ENCODE results near the gene SLC1A2.

SLC1A2 gene

DNA sequence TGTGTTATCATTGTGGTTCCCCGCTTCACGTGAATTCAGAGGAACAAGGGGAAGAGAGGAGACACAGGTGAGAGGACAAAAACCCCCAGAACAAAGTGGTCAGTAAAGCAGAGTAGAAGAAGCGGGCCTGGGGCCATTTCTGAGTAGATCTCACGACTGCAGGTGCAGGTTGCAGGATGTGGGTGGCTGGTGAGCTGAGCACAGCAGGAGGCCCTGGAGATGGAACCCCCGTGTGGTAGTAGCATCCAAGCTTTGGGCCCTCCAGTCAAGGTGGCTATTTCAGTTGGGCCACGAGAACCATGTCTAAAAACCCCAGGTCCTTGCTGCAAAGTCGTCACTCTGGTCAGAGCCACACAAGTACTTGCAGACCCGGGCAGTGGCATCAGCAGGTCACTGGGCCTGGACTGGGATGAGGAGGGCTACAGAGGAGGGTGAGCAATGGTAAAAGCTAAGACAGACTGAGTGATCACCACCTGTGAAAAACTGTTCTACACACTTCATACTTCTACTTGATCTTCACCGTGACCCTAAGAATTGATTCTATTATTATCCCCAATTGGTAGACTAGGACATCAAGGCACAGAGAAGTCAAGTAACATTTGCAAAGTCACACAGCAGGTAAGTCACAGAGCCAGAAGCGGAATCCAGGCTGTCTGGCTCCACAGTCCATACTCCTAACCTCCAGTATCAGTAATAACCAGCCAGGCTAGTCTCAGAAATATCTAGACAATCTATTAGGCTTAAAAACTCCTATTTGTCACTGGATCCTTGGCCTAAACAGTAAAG, 43.8 kb downstream of the SLC1A2 start:
- no peak for DNase-seq

DNA sequence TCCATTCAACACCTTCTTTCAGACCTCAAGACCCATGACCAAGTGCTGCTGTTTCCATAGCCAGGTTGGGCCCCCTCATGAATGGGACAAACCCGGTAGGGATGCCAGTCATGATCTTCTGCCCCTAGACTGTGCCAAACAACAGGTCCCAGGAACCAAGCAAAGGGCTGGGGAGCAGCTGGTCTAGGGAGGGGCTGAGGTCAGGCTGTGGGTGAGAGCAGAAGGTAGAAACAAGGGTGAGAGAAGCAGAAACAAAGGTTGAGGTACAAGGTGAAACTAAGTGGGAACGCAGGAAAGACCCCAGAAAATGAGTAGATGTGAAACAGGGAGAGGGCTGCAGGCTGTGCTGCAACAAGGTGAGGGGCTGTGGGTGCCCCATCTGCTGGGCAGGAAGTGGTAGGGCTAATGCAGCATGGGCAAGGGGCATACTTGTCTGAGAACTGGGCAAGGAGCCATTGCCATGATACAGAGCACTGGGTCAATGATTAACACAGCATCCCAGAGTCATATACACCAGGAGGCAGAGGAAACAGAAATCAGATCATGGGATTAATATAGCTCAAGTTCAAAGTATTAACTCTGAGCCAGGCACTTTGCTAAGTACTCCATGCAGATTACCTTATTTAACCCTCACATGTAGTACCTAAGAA, 45.9 kb downstream of the SLC1A2 start:
- no peak for DNase-seq

DNA sequence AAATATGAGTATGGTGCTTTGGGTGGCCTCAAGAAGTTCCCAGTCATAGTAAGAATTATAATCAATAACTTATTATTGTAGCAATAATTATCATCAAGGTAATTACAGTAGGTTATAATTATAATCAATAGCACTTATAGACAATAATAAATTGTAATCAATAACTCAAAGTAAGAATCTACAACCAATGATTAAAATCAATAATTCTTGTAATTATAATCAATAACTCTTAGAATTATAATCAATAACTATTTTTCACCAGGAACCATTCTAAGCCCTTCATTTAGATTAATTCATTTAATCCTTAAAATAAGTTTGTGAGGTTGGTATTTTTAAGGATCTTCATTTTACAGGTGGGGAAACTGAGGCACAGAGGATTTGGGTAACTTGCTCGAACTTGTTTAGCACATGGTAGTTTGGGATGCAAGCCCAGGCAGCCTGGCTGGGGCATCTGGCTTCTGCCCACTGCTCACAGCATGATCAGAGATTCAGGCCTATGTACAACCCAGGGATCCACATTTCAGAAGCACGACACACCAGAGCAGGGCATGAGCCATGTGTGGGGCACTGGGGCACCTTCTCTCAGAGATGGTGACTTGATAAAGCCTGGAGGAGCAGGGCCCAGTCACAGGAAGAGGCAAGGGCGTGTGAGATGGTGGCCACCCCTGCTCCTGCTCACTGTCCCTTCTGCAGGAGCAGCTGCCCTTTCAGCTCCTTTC, 46.6 kb downstream of the SLC1A2 start:
- no peak for DNase-seq

DNA sequence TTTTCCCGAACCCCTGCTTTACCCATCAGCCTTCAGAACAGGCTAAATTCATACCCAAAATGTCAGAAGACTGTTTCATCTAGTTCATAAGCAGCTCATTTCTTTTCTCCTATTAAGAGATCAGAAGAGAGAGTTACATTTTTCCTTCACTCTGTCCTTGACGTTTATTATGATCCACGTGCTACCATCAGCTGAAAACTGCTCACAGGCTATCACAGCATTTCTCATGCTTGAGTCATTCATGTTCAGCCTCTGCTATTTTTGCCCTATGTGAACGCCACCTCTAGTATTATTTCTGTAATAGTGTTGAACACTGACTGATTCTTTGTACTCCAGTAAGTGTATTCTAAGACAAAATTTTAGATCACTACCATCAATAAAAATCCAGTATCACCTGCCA, 51.9 kb downstream of the SLC1A2 start:
- no peak for DNase-seq

DNA sequence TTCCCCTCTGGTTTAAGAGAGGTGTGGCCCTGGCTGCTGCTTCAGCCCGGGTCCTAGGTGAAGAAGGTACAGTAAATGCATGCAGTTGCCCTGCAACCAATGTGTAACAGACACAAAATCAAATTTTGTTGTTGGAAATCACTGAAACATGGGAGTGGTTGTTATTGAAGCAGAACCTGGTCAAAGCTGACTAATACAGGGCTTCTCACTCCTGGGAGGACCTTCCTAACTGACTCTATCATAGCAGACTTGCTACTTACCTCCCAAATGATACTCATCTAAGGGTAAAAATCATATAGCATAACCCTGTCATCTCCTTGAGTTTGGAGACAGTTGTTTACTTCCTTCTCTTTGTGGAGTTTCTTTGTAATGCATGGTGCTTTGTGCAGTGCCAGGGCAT, 52.6 kb downstream of the SLC1A2 start:
- DNase-seq, result no peak

DNA sequence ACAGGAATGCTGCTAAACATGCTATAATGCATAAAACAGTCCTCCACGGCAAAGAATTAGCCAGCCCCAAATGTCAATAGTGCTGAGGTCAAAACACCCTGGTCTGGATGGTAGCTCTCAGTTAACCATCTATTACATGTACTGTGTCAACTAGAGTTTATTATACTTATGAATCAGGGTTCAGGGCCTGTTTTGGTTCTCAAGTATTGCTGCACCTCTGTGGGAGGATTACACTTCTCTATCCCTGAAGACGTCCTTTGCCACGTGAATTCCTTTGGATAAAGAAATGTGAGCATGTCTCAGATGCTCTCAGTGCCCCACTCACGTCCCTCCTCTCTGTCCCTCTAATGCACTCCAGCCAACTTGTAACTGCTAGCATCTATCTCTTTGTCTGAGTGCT, 53.4 kb downstream of the SLC1A2 start:
- no peak for DNase-seq

DNA sequence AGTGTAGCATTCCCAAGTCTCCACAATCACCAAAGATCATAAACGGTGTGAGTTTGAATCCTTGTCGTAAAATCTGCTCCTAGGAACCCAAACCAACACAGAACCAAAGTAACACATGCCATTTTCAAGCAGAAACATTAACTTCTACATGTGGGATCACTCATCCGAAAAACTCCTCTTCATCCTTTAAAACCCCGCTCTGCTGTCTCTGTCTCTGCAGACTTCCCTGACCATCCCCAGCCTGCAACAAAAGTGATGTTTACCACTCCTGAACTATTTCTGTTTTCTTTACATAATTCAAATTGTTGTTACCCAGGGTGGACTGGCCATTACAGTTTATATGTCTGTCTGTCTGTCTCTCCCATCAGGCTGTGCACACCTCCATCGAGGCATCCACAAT, 54.0 kb downstream of the SLC1A2 start:
- DNase-seq, result no peak

DNA sequence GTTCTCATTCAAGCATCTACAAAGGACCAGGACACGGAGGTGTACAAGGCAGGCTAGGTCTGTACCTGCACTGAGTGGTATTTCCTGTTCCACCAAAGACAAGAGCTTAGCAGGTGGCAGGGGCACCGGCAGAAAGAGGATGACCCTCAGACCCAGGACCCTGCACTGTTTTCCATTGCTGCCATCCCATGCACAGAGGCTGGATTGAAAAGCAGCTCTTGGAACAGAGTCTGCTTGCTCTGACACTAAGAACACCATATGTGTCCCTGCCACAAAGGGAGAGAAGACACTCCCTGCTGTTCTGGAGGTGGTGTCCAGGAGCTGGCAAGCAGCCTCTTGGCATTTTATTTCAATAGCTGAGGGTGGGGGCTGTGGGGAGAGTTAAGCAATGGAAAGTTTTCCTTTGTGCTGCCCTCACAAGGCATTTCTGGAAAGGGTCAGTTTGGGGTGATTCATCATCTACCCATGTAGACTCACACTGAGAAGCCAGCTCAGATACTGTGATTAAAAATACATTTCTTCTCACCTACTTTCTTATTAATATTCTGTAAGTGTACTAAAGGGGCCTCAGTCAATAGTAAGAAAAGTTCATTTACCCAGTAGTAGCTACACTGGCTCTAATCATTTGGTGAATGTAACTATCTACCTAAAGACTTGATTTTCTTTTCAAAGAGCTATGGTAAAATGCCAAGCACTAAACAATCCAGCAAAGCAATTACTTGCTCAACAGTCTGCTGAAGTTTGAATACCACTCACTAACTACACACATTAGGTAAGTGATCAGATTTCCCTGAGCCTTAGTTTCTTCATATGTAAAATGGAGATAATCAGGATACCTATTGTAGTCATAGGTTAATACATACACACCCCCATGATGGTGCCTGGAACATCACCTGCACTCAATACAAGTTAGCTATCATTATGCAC, 55.2 kb downstream of the SLC1A2 start:
- no peak for DNase-seq

DNA sequence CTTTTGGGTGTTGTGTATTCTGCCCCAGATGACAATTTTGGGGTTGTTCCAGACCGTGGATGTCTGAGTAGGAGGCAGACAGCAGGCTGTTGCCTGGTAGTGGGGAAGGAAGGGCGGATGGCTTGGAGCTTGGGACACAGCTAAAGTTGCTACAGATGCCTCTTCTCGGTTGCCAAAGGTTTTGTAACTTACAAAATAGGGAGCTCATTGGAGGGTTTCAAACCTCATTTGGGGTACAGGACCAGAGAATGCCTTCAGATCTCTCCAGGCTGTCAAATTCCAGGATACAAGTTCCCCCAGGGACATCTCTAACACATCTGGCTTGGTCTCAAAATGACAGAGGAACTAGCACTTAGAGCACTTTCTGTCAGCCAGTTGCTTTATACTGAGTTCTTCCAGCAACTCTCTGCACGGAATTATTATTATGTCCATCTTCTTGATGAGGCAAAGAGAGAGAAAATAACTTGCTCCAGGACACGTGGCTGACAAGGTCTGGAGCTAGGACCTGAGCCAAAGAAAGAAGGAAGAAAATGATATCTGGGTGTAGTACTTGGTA, 56.0 kb downstream of the SLC1A2 start:
- no peak for DNase-seq

DNA sequence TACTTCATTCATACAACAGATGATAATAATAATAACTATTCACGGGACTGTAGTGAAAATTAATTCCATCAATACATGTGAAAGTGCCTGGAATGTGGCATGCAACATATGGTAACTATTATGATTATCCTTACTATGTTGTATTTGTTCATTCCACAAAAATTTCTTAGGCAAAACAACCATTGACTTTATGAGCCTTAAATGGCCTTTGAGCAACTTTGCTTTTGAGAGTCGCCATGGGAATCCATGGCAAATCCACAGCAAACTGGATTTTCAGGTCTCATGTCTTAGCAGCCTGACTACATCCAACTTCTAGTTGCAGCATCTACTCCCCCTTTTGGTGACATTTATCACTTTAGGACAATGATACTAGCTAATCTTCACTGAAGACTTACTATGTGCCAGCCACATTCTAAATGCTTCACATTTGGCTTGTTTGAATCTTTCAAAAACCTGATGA, 56.8 kb downstream of the SLC1A2 start:
- DNase-seq, result no peak

DNA sequence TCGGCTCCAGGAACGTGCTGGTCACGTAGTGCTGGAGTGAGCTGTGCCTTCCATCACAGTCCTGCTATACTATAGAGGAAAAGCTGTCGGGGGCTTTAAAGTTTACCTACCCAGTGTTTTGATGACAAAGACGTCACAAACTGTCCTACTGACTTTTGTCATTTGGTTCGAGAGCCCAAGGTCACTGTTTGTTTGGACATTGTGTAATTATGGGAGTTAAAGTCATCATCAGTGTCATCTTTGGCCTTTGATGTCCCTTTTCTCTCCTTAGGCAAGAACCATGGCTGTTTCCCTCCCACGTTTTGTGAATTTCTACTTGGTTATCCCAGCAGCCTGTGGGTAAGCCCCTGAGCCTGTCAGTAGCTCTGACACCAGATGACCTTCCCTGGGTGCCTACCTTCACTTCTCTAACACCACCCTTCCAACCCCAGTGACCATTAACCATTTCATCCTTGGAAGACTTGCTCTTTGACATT, 59.3 kb downstream of the SLC1A2 start:
- DNase-seq, result no peak

DNA sequence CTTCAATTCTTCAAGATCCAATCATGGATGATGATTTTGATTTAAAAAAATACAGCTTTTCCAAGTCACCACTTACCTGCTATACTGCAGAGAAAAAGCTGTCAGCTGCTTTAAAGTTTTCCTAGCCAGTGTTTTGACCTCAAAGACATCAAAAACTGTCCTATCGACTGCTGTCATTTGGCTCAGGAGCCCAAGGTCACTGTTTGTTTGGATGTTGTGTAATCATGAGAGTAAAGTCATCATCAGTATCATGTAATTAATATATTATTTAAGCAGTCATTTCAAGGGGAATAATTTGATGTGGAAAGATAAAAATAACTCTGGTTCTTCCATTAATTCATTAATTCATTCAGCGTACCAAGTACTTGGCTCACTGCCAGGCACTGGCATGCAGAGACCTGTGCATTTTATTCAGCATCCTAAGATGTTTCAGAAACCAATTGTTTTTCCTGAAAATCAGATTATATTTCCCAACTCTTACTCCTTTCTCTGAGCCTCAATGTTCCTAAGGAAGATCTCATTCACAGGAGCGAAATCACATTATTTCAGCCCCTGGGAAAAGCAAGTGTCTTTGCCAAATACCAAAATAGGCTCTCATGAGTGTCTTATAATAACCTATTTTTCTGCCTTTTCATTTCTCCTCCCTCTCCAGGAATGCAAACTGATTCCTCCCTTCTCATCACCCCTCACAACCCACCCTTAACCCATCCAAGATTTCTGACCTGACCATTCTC, 59.9 kb downstream of the SLC1A2 start:
- peak; percentile 28 for DNase-seq

DNA sequence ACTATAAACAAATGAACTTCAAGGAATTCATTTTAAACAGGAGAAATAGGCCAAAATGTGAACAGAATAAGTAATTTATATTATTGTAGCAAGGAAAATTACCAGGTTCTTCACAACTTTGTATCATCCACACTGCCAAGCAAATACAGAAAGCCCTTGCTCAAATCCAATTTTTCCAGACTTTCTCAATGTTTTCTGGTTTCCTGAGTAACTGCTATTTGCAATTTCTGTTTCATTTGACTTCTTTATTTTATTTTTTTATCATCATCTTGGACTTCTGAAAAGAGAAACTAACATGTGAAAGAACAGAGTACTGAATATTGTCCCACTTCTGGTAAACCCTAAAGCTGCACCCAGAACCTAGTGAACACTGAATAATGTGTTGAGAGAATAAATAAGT, 61.0 kb downstream of the SLC1A2 start:
- DNase-seq, result no peak

DNA sequence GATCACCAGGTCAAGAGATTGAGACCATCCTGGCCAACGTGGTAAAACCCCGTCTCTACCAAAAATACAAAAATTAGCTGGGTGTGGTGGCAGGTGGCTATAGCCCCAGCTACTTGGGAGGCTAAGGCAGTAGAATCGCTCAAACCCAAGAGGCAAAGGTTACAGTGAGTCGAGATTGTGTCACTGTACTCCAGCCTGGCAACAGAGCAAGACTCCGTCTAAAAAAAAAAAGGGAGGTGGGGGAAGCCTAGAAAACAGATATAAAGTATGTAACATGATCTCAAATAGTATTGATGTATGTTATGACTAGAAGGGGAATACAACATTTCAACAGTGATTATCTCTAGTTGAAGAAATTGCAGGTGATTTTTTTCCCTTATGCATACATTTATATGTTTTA, 61.4 kb downstream of the SLC1A2 start:
- no peak for DNase-seq

DNA sequence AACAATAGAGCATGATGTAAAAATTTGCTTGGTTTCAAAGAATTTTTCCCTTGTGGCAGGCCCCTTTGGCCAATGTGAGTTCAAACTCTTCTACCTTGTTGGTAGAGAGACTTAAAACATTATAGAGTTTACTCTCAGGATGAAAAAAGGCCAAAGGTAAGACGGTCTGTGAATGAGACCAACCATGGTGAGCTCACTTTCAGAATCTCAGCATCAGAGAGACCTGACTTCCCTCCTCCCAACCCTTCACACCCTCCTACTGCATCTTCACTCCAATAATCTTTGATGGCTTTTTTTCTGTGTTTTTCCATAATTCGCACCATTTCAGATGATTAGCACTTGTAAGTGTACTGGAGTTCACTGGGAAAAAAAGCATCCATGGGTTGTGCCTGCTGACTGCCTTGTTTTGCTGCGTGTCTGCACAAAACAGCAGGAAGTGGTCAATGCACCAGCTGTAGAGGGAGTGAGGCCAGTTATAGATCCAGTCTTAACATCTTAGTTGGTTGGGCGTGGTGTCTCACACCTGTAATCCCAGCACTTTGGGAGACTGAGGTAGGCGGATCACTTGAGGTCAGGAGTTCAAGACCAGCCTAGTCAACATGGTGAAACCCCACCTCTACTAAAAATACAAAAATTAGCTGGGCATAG, 64.1 kb downstream of the SLC1A2 start:
- DNase-seq, result no peak

DNA sequence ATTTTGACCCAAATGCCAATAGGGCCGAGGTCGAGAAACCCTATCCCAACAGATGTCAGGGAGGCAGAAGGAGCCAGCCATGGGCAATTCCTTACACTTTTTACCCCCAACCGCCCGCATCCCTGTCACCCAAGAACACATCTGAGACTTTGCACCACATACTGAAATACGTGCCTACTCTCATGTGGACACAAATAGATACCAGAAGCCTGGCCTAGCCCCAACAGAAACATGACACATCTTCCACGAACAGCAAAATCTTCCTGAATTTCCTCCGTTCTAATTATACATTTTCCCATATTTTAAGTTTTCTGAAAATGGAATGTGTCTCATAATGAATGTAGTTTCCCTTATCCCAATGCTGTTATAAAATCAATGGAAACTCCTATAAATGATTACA, 64.7 kb downstream of the SLC1A2 start:
- no peak for DNase-seq

DNA sequence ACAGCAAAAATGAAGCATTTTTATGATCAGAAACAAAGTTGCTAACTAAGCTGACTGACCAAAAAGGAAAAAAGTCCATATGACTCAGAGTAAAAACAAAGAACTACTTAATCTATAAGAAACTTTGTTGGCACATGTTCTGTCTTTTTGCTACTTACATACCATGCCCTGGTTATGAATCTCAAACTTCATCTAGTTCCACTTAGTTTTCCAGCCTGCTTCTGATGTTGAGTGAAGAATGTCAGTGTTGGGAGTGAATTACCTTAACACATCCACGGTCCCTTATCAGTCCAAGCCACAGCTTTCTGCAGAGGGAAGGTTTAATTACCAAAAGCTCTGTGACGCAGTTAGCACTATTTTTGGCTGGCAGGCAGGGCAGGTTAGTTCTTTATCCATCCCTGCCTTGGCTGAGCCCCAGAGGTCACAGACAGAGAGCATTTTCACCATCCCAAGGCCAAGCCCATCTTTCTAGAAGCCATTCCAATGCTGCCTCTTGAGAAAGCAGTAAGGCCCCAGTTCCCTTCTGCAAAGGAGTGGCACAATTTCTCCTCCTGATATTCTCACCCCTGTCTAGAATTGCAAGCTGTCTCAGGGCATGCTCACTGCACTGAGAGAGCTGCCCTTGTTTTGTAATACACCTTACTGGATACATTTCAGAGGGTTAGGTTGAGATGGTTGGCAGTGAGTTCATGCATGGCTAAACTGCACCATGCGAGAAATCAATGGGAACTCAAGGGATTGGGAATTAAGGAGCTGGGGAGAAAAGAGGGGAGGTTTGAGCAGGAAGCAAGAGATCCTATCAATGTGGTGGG, 67.1 kb downstream of the SLC1A2 start:
- no peak for DNase-seq

DNA sequence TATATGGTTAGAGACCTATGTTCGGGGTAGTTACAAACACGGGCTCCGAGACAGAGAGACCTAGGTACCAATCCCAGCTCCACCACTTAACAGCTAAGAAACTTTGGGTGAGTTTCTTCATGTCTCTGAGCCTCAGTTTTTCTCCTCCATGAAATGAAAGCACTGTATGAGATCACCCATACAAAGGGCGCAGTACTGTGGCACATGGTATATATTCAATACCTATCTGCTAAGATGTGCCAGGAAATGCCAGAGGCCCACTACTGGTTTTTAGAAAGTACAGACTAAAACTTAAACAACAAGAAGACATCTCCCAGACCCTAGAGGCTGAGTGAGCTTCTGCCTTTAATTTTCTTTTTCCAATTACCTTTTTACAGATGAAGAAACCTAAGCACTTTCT, 69.5 kb downstream of the SLC1A2 start:
- no peak for DNase-seq

DNA sequence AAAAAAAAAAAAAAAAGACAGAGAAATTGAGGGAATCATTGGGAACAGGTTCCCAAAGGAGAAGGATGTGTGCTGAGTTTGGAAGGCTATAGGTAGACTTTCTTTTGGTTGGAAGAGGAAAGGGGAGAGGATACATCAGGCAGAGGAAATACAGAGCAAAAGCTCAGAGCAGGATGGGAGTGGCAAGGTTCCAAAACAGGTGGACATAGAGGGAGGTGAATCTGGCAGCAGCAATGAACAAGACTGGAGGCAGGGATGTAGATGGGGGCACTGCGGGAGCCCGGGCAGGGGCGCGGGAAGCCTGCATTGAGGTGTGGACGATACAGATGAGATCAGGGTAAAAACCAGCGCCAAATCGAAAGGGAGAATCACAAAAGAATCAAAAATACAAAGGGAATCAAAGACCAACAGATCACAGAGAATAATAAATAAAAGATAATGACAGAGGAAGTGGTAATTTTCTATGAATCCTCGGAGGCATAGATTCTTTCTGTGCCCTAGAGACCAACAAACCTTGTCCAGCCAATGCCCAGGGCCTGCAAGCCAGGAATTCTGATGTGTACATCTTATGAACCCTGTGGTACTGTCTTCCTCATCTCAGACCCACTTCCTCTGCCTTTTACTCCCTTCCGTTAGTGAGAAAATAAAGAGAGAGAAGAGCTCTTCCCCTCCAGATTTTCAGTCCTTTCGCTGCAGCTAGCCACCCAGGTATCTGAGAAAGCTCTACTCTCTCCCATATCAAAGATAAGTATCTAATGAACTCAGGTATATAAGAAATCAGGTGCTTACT, 70.3 kb downstream of the SLC1A2 start:
- DNase-seq, result no peak

Data from NCI-H2171 (cell line).